IPS-NIHi11 (cell line): ENCODE measurements around the gene MYH11.

Source experiments
- DNase-seq: peaks from one replicate; pipeline ENCODE4 v3.0.0; 2012; ENCODE audit warnings: mixed read lengths, low spot score

Gene MYH11

DNA sequence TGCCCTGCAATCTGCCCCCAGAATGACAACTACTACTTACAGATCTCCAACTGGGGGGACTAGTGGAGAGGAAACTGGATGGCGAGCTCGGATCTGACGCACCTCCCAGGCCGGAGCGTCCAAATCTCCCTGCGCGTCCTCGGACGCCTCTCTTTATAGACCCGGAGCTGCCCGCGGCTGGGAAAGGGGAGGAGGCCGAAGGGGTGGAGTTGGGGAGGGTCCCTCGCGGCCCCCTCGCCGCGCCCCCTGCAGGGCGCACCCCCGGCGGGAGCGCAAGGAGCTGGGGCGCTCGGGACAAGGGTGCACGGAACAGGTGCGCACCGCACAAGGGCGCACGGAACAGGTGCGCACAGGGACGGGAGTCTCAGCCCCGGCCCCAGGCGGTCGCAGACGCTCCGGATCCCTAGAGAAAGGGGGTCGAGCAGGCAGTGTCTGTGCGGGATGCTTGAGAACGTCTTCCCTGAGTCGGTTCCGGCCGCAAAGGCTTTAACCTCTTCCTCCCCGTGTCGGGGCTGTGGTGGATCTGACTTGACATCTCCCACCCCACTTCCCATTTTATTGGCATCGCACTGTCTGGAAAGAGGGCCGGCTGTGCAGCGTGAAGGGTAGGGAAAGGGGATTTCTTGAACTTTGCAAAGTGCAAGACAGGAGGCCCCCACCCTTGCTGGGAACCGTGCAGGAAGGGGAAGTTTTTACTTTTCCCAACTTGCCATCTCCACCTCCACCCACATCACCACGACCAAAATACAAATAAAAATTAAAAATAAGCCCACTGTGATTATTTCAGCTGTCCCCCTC, at the start of gene MYH11:
MYH11 (minus strand) TSS at position 128 of the 798 bp plus-strand sequence. CDS start 18,776 bp downstream, outside the sequence.
- DNase-seq, result peak; percentile 72

DNA sequence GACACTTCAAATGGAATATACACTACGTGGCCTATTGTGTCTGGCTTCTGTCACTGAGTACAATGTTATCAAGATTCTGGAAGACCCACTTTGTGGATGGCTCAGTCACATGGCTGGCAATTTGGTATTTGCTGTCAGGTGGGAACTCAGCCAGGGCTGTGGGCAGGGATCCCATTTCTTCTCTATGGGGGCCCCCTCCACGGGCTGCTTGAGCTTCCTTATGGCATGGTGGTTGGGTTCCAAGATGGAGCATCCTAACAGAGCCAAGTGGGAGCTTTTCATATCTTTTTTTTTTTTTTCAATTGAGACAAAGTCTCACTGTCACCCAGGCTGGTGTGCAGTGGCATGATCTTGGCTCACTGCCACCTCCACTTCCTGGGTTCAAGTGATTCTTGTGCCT, 49.6 kb upstream of the MYH11 start:
- DNase-seq, result no peak

DNA sequence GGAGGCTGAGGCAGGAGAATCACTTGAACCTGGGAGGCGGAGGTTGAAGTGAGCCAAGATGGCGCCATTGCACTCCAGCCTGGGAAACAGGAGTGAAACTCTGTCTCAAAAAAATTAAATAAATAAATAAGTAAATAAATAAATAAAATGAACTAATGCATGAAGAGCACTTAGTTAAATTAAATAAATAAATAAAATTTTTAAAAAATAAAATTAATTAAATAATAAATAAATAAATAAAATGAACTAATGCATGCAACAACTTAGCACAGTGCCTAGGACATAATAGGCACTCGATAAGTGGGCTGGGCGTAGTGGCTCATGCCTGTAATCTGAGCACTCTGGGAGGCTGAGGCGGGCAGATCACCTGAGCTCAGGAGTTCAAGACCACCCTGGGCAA, 47.1 kb upstream of the MYH11 start:
- no peak for DNase-seq

DNA sequence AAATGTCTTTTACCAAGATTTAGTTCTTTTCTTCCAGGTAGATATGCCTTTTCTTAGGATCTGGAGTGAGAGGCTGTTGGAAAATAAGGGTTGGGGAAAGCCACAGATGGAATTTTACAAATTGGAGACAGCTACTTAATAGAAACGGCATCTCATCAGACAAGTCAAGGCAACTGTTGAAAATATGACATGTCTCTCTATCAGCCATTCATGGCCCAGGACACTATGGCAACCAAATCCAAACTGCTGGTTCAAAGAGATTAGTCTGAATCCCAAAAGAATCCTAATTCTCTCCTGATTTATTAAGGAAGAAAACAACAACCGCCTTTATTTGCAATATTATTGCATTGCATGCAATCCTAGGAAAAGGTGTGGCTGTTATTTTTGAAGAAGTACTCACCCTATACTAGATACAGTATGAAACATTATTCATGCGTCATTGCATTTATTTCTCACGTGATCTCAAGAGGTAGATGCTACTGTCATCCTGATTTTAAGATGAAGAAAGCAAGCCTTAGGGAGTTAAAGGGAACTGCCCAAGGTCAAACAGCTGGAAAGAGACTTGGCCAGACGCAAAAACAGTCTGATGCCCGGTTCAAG, 44.2 kb upstream of the MYH11 start:
- DNase-seq, result no peak

DNA sequence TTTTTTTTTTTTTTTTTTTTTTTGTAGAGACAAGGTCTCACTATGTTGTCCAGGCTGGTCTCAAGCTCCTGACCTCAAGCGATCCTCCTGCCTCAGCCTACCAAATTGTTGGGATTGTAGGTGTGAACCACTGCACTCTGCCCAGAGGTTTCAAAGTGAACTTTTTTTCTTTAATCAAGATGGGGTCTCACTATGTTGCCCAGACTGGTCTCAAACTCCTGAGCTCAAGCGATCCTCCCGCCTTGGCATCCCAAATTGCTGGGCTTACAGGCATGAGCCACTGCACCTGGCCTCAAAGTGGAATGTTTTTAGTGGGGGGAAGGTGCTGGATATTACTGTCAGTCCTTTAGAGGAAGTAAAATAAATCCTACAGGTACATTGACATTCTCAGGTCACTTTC, 43.5 kb upstream of the MYH11 start:
- no peak for DNase-seq

DNA sequence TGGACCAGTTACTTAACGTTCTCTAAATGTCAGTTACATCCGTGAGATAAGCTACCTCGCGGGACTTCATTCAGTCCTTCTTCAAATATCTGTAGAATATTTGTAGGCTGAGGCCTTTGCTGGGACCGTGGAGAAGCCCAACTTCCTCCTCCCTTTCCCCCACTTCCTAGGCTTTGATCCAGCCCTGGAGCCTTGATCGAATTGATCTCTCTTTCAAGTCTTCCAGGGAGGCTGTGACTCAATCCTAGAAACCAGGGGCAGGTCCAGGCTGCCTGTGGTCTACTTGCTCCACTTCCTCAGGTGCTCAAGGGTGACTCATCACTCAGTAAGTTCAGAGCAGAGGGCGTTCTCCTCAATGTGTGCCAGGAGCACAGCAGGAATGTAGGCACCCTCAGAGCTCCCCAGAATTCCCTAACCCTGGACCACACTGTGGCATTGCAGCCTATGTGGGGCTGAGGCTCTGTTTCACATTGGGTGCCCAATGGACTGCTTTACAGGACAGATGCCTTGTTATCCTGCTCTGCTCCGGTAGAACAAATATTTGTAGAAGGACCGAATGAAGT, 42.8 kb upstream of the MYH11 start:
- peak; percentile 50 for DNase-seq

DNA sequence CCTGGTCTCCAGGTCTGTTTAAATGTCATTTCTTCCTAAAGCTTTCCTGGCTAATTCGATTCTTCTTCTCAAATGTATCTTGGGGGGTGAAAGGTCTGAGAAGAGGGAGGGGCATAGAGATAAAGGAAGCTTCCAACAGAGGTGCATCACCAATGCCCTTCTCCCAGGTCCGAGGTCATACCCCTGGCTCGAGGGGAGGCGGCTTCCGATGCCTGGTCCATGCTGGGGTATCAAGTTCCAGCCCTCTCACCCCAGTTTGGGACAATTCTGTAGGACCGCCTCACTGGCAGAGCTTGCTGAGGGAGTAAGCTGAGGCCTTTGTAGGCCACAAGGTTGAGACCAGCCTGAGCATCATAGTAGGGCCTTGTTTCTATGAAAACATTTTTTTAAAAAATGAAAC, 41.8 kb upstream of the MYH11 start:
- no peak for DNase-seq

DNA sequence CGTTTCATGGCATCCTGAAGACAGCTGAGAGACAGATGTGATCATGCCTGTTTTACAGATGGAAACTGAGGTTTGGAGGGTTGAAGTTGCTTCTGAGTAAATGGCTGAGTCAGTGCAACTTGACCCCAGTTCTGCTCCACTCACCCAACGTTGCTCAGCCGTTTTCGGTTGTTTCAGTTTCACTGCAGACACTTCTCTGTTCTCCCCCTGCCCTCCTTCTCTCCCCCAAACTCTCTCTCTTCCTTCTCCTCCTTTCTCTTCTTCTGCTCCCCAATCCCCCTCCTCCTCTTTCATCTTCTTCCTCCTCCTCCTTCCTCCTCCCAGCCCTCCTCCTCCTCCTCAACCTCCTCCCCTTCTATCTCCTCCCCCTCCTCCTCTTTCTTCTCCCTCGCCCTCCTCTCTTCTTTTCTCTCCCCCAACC, 41.0 kb upstream of the MYH11 start:
- DNase-seq, result no peak

DNA sequence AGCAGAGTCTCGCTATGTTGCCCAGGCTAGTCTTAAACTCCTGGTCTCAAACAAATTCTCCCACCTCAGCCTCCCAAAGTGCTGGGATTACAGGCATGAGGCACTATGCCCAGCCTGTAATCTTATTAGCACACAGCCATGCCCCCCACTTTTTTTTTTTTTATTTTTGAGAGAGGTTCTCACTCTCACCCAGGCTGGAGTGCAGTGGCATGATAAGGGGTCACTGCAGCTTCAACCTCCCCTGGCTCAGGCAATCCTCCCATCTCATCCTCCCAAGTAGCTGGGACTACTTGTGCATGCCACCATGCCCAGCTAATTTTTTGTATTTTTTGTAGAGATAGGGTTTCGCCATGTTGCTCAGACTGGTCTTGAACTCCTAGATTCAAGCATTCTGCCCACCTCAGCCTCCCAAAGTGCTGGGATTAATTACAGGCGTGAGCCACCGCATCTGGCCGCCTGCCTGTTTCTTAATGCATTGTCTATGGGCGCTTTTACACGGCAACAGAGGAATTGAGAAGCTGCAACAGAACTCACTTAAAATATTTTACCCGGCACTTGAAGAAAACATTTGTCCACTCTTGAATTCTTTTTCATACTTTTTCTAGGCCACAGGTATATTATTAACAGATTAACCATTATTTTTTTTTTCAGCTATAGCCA, 40.4 kb upstream of the MYH11 start:
- DNase-seq, result no peak

DNA sequence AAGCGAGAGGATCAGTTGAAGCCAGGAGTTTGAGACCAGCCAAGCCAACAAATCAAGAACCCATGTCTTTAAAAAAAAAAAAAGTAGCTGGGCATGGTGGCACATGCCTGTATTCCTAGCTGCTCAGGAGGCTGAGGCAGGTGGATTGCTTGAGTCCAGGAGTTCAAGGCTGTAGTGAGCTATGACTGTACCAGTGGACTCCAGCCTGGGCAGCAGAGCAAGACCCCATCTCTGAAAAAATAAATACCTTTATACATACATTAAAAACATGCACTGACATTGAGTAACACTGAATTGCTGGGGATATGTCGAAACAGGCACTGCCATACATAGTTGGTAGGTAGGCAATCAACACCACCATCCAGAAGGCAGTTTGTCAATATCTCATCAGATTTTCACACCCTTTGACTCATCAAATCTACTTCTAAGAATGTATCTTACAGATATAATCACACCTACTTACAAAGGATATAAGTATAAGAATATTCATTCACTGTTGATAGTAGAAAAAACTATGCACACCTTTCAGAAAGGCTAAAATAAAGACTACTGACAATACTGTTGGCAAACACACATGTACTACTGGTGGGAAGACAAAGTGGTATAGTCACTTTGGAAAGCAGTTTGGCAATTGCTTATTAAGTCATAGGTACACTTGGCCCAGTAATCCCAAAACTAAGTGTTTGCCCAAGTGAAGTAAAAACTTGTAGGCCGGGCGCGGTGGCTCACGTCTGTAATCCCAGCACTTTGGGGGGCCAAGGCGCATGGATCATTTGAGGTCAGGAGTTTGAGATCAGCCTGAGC, 37.9 kb upstream of the MYH11 start:
- no peak for DNase-seq

DNA sequence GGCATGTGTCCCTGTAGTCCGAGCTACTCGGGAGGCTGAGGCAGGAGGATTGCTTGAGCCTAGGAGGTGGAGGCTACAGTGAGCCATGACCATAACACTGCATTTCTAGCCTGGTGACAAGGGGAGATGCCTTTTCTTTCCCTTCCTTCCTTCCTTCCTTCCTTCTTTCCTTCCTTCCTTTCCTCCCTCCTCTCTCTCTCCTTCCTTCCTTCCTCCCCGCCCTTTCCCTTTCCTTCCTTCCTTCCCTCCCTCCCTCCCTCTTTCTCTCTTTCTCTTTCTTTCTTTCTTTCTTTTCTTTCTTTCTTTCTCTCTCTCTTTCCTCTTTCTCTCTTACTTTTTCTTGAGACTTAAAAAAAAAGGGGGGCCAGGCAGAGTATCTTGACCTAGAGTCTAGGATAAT, 34.7 kb upstream of the MYH11 start:
- DNase-seq, result no peak

DNA sequence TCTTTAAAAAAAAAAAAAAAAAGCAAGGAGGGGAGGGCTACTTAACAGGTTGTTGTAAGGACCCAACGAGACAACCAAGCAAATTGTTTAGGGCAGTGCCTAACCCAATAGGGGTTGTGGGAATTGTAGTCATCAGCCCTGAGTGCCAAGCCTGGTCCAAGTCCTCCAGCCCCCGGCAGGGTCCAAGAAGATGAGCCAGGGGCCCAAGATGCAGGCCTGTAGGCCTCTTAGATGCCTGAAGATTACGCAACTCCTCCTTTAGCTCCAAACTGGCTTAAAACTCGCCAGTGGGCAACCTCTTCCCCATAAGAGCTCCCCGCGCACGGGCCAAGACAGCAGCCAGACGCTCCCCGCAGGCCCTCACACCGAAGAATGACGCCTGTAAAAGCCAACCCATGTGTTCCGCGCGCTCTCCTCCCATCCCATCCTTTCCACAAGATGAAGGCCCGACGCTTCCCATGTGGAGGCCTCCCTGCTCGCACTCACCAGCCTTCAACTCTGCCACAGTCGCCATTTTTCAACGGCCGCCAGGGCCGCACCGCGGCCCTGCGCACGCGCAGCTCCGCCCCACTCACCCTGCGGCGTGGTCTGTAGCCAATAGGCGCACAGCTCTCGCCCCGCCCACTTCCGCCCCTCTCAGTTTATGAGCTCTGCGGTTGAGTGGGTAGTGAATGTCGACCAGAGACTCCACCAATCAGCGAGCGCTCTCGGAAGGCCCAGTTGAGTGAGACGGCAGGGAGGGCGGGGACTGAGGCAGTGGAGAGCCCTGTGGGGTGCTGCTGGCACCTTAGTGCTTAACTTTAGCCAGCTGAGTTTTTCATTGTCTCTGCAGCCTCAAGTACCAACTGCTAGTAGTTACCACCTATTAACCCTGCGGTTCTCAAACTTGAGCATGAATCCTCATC, 31.5 kb upstream of the MYH11 start, which contains the start of gene CEP20:
CEP20 (minus strand) TSS at position 532 of the 905 bp plus-strand sequence; CDS start at position 514, 18 bp downstream.
- peak; percentile 100 for DNase-seq

DNA sequence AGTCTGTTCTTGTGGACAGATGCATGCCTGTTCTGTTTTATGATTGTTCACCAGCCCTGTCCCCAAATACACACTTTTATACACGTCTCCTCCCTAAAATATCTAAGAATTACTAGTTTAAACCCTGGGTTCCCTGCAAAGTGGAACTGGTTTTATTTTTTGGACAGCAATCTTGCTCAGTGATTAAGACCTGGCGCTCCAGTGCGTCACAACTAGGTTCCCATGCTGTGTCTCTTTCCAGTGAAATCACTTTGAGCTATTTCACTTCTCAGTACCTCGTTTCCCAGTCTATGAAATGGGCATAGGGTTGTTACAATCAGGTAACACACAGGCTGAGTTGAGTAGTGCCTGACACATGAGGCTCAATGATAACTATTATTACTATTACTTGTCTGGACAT, 30.5 kb upstream of the MYH11 start:
- no peak for DNase-seq

DNA sequence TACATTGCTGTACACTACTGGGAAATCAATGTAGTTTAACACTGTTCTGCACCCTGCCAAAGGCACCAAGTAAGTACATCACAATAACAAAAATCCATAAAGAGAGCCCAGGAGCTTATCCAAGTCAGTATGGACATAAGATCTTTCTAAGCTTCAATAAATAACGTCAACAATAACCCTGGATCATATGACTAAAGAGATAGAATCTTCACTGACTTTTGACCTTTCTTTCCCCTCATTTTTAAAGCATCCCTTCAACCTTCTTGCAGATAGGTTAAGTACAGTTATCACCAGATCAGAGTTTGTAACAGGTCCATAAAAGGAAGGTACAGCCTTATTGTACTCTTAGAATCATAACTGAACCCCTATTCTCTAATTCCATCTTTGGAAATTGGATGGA, 29.2 kb upstream of the MYH11 start:
- DNase-seq, result no peak

DNA sequence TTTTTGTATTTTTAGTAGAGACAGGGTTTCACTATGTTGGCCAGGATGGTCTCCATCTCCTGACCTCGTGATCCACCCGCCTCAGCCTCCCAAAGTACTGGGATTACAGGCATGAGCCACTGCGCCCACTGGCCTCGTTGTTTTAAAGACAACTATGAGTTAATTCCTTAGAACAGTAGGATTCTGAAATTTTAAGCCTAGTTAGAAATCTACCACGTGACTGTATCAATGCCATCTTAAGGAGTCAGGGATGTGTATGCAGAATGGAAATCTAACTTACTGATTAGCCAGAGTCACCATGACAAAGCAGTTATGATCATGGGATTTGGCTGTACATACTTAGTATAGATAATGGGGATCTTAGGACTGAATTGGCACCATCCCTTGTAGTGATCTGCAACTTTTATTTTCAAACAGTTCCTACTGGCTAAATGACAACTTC, 28.8 kb upstream of the MYH11 start:
- no peak for DNase-seq

DNA sequence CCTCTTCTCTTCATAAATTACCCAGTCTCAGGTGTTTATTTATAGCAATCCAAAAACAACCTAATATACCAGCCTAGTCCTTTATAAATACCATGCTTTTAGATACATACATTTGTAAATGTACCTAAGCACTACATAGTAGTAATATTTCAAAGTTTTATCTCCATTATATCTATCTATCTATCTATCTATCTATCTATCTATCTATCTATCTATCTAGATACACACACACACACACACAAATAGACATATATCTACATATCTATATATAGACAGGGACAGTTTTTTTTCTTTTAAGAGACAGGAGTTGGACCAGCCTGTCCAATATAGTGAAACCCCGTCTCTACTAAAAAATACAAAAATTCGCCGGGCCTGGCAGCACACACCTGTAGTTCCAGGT, 25.7 kb upstream of the MYH11 start:
- DNase-seq, result no peak

DNA sequence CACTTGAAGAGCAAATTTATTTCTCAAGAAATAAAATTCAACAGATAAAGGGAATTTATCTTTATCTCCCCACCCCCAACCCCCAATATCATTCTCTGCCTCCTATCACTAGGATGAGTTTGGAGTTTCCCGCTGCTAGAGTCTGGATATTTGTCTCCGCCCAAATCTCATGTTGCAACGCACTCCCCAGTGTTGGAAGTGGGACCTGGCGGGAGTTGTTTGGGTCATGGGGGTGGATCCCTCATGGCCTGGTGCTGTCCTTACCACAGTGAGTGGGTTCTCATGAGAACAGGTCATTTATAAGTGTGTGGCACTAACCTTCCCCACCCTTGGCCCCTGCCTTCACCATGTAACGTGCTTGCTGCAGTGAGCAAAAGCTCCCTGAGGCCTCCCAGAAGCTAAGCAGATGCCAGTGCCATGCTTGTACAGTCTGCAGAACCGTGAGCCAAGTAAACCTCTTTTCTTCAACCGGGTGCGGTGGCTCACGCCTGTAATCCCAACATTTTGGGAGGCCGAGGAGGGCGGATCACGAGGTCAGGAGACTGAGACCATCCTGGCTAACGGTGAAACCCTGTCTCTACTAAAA, 25.1 kb upstream of the MYH11 start:
- DNase-seq, result no peak

DNA sequence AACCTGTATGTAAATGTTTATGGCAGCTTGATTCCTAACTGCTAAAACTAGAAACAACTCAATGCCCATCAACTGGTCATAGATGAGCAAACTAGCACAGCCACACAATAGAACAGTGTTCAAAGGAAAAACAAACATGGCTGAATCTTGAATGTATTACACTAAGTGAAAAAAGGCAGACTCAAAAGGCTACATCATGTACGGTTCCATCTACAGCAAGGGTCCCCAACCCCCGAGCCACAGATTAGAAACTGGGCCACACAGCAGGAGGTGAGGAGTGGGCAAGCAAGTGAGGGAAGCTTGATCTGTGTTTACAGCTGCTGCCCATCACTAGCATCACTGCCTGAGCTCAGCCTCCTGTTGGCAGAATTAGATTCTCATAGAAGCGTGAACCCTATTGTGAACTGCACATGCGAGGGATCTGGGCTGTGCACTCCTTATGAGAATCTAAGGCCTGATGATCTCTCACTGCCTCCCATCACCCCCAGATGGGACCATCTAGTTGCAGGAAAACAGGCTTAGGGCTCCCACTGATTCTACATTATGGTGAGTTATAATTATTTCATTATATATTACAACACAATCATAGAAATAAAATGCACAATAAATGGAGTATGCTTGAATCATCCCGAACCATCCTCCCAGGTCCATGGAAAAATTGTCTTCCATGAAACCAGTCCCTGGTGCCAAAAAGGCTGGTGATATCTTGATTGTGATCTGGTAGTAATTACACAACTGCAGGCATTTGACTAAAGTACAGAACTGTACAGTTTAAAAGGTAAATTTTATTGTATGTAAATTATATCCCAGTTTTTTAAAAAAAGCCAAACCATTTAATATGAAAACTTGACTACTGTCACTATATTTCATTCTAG, 23.8 kb upstream of the MYH11 start:
- no peak for DNase-seq

DNA sequence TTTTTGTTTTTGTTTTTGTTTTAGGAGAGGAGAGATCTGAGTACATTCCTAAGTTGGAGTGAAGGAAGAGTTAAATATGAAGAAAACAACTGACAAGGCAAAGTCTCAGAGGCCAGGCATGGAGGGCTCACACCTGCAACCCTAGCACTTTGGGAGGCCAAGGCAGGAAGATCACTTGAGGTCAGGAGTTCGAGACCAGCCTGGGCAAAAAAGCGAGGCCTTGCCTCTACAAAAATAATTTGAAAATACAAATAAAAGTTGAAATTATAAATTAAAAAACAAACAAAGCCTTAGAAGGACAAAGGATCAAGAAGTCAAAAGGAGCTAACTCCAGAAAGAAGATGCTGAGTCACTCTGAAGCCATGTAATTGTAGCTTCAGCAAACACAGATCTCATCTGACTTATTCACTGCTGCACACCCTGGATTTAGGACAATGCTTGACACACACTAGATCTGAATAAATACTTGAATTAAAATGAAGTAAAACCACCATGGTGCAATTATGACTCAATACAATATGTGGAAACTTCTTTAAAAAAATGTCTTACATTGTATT, 22.5 kb upstream of the MYH11 start:
- no peak for DNase-seq
